ENCODE results near the gene FAM149B1.

Gene FAM149B1

GRCh38 chr10:73190188-73190587 is 22.3 kb downstream of the FAM149B1 start:
- in situ Hi-C loops (cut with HindIII; ENCODE audit: low sequenced_read_pairs), result no loop called here
- TF ChIP-seq CTCF (IDR thresholded peaks at IDR 0.05; ENCODE audit: low read depth, low read length, missing control alignments), result no peak
- H3K4me3 ChIP-seq (ENCODE audit: low read depth, low read length), result no peak overlapping the region
- DNase-seq (ENCODE audit: low read depth), result no peak

- no peak overlapping the region for H3K4me3 ChIP-seq (ENCODE audit: low read depth, low read length)
- no peak for TF ChIP-seq CTCF (IDR thresholded peaks at IDR 0.05; ENCODE audit: low read depth, low read length, missing control alignments)
- DNase-seq (ENCODE audit: low read depth), result no peak
- in situ Hi-C loops (cut with HindIII; ENCODE audit: low sequenced_read_pairs), result no loop called here
These were observed 37.2 kb downstream of the FAM149B1 start for GRCh38 chr10:73205081-73205480.

GRCh38 chr10:73205890-73206289 is 38.0 kb downstream of the FAM149B1 start:
- in situ Hi-C loops (cut with HindIII; ENCODE audit: low sequenced_read_pairs), result no loop called here
- TF ChIP-seq CTCF (IDR thresholded peaks at IDR 0.05; ENCODE audit: low read depth, low read length, missing control alignments), result no peak
- no peak overlapping the region for H3K4me3 ChIP-seq (ENCODE audit: low read depth, low read length)
- DNase-seq (ENCODE audit: low read depth), result no peak

GRCh38 chr10:73206385-73206784 is 38.5 kb downstream of the FAM149B1 start:
- no peak for DNase-seq (ENCODE audit: low read depth)
- TF ChIP-seq CTCF (IDR thresholded peaks at IDR 0.05; ENCODE audit: low read depth, low read length, missing control alignments), result no peak
- H3K4me3 ChIP-seq (ENCODE audit: low read depth, low read length), result no peak overlapping the region
- in situ Hi-C loops (cut with HindIII; ENCODE audit: low sequenced_read_pairs), result no loop called here

- H3K4me3 ChIP-seq (ENCODE audit: low read depth, low read length), result no peak overlapping the region
- TF ChIP-seq CTCF (IDR thresholded peaks at IDR 0.05; ENCODE audit: low read depth, low read length, missing control alignments), result no peak
- in situ Hi-C loops (cut with HindIII; ENCODE audit: low sequenced_read_pairs), result no loop called here
- DNase-seq (ENCODE audit: low read depth), result no peak
These were observed 40.0 kb downstream of the FAM149B1 start for GRCh38 chr10:73207883-73208282.

GRCh38 chr10:73209705-73210104 is 41.8 kb downstream of the FAM149B1 start:
- no peak for TF ChIP-seq CTCF (IDR thresholded peaks at IDR 0.05; ENCODE audit: low read depth, low read length, missing control alignments)
- peak; percentile 13 for DNase-seq (ENCODE audit: low read depth)
- H3K4me3 ChIP-seq (ENCODE audit: low read depth, low read length), result no peak overlapping the region
- in situ Hi-C loops (cut with HindIII; ENCODE audit: low sequenced_read_pairs), result no loop called here
